ENCODE measurements around the gene GALNS. TPM values are rescaled to one million over a fixed set of nuclear protein-coding genes. Genes with fewer than 3 reads are reported as not detected.
"Not testable (repeated sequence)": the region's sequence is repeated elsewhere in the genome, so short reads cannot be mapped to it uniquely, and the experiment has no call there.

The GALNS gene
- total and polyA plus RNA-seq, 11 donors = 10.7 to 22.7 (median 14.1) TPM

DNA sequence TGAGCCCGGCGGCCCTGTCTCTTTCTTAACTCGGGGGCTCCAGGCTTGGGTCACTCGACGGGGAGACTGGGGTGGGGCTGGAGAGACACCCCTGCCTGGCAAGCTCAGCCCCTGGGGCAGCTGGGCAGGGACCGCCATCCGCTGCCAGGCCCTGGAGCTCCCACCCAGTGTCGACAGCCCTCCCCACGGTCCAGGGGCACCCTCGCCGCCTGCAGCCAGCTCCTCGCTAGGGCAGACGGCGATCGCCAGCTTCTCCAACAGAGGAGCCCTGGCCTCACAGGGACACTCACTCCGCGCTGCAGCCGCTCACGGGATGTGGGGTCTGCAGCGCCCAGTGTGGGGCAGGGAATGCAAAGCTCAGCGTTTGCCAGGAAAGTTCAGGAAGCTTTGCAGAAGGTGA lies 29.0 kb downstream of the GALNS start:
- no peak overlapping the region for H3K4me3 ChIP-seq
- H3K27me3 ChIP-seq = no peaks in the 10 kb centered on the region
- H3K27ac ChIP-seq = no peak overlapping the region
- peaks cover 0 to 39% (median 4%) of the 10 kb centered on the region in 9 donors for H3K36me3 ChIP-seq
- TF ChIP-seq POLR2A (IDR thresholded peaks at IDR 0.05) = no peak
- TF ChIP-seq, protein P1, sequence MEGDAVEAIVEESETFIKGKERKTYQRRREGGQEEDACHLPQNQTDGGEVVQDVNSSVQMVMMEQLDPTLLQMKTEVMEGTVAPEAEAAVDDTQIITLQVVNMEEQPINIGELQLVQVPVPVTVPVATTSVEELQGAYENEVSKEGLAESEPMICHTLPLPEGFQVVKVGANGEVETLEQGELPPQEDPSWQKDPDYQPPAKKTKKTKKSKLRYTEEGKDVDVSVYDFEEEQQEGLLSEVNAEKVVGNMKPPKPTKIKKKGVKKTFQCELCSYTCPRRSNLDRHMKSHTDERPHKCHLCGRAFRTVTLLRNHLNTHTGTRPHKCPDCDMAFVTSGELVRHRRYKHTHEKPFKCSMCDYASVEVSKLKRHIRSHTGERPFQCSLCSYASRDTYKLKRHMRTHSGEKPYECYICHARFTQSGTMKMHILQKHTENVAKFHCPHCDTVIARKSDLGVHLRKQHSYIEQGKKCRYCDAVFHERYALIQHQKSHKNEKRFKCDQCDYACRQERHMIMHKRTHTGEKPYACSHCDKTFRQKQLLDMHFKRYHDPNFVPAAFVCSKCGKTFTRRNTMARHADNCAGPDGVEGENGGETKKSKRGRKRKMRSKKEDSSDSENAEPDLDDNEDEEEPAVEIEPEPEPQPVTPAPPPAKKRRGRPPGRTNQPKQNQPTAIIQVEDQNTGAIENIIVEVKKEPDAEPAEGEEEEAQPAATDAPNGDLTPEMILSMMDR (IDR thresholded peaks at IDR 0.05) = no peak
- no peak for ATAC-seq
- H3K4me1 ChIP-seq = no peaks in the 10 kb centered on the region
- intact Hi-C loops (cut with DNase I) = no loop called here
- DNase-seq = no peak
- WGBS, 4 donors = 90 to 95% (median 93%) methylated on average over 10 to 21 of the region's 21 CpGs
- no peaks in the 10 kb centered on the region for H3K9me3 ChIP-seq

DNA sequence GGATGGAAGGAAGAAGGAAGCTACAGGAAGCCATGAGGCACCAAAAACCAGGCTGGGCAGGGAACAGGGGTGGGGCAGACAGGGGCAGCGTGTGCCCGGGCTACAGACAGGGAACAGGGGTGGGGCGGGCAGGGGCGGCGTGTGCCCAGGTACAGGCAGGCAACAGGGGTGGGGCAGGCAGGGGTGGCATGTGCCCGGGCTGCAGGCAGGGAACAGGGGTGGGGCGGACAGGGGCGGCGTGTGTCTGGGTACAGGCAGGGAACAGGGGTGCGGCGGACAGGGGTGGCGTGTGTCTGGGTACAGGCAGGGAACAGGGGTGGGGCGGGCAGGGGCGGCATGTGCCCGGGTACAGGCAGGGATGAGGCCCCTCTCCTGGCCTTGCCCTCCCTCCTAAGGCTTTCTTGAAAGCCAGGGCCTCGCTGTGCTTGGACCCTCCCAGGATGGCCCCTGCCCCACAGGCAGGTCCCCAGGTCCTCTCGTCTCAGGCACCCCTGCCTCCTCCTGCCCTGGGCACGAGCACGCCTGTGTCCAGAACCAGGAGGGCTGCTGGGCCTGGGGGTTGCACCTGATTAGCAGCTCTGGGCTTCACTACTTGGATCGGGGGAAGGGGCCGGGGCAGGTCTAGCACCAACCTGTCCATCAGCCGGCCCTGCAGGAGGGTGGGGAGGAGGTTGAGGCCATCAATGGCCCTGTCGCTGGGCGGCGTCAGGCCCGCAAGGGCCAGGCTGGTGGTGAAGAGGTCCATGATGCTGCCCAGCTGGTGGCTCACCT lies 30.5 kb downstream of the GALNS start:
- DNase-seq = no peak
- Histone ChIP-seq H3K4me1 (no peaks in the 10 kb centered on the region), H3K27ac (no peak overlapping the region), H3K27me3 (no peaks in the 10 kb centered on the region), H3K36me3 (peaks cover 0 to 54% (median 14%) of the 10 kb centered on the region in 9 donors), H3K9me3 (no peaks in the 10 kb centered on the region), H3K4me3 (no peak overlapping the region)
- 93 to 97% (median 96%) methylated on average over 15 to 26 of the region's 26 CpGs for WGBS, 4 donors
- no peak for ATAC-seq
- TF ChIP-seq, protein P1 (IDR thresholded peaks at IDR 0.05) = no peak
- no peak for TF ChIP-seq POLR2A (IDR thresholded peaks at IDR 0.05)
- intact Hi-C loops (cut with DNase I) = no loop called here

- DNase-seq (no peak), ATAC-seq (no peak)
- H3K27me3 ChIP-seq = no peaks in the 10 kb centered on the region
- H3K27ac ChIP-seq = no peak overlapping the region
- H3K4me1 ChIP-seq = no peaks in the 10 kb centered on the region
- H3K4me3 ChIP-seq = no peak overlapping the region
- intact Hi-C loops (cut with DNase I) = no loop called here
- H3K36me3 ChIP-seq = peaks cover 0 to 62% (median 22%) of the 10 kb centered on the region in 9 donors
- TF ChIP-seq, protein P1 (IDR thresholded peaks at IDR 0.05) = no peak
- no peak for TF ChIP-seq POLR2A (IDR thresholded peaks at IDR 0.05)
- 88 to 98% (median 92%) methylated on average over 10 to 12 of the region's 12 CpGs for WGBS, 4 donors
- no peaks in the 10 kb centered on the region for H3K9me3 ChIP-seq
Observed at GRCh38 chr16:88825146-88825545, 31.6 kb downstream of the GALNS start.

DNA sequence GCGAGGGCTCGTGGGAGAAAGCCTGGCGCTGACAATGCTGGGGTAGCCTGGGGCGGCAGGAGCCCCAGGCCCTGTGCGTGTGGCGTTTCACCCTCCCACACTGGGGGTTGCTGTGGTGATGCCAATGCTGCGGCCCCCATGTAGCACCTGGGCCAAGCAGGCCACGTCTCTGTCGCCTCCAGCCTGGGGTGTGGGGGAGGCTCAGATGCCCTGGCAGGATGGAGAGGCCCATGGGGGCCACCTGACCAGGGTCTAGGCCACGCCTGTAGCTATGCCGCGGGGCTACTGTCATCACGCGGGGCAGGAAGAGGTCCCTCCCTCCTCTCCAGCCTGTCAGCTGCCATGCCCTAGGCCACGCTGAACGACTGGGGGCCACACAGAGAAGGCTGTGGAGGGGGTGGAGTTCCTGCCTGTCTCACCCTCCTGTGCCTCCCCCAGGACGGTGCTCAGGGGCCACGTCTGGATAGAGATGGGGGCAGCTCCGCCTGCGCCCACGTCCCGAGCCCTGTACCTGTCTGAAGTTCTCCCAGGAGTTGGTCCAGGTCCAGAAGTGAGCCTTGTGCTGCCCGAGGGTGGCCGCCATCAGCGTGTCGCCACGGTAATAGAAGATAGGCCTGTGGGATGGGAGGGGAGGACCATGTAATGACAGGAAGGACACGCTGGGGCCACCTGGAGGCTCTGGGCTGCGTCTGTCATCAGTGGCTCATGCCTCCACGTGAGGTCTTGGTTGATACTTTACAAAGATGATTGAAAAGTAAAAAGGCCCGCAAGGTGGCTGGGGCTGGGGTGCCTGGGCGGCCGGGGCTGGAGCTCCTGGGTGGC lies 32.3 kb downstream of the GALNS start:
- DNase-seq = no peak
- peaks cover 0 to 62% (median 22%) of the 10 kb centered on the region in 9 donors for H3K36me3 ChIP-seq
- no peaks in the 10 kb centered on the region for H3K4me1 ChIP-seq
- 86 to 92% (median 89%) methylated on average over 33 of the region's 33 CpGs for WGBS, 4 donors
- no peak overlapping the region for H3K4me3 ChIP-seq
- TF ChIP-seq, protein P1 (IDR thresholded peaks at IDR 0.05) = no peak
- H3K27me3 ChIP-seq = no peaks in the 10 kb centered on the region
- intact Hi-C loops (cut with DNase I) = no loop called here
- H3K9me3 ChIP-seq = no peaks in the 10 kb centered on the region
- ATAC-seq = no peak
- no peak overlapping the region for H3K27ac ChIP-seq

DNA sequence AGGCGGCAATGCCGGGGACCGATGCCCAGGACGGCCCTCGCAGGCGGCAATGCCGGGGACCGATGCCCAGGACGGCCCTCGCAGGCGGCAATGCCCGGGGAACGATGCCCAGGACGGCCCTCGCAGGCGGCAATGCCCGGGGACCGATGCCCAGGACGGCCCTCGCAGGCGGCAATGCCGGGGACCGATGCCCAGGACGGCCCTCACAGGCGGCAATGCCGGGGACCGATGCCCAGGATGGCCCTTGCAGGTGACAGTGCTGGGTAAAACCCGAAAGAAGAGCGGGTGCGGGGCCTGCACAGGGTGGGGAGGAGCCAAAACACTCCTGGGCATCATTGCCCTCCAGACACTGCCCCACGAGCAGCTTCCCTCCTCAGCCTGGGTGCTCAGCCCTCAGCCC lies 33.1 kb downstream of the GALNS start:
- H3K9me3 ChIP-seq; H3K4me1 ChIP-seq; H3K4me3 ChIP-seq; H3K27ac ChIP-seq; DNase-seq; H3K27me3 ChIP-seq; ATAC-seq; intact Hi-C loops (cut with DNase I): not testable (repeated sequence)
- WGBS, 4 donors = 96 to 100% (median 98%) methylated on average over 4 to 30 of the region's 31 CpGs
- peaks cover 0 to 59% (median 20%) of the 10 kb centered on the region in 9 donors for H3K36me3 ChIP-seq

Data from heart left ventricle (tissue), 16 donors.